HEK293 (cell line): ENCODE data around the gene NT5DC4.

Experiments
- ATF2 ChIP-seq: fragments of 450-650 bp; formaldehyde crosslinking; IDR thresholded peaks from 2 replicates; pipeline ENCODE4 v1.5.1; 2016; ENCODE audit warnings: missing biosample characterization, missing genetic modification characterization, low read depth
- CTCF ChIP-seq: fragments of 450-650 bp; formaldehyde crosslinking; IDR thresholded peaks from 2 replicates; pipeline ENCODE4 v1.5.1; 2016; ENCODE audit warnings: missing biosample characterization, missing genetic modification characterization
- PBX3 ChIP-seq: sonication (generic); formaldehyde crosslinking; IDR thresholded peaks from 2 replicates; pipeline ENCODE4 v1.8.1; 2022; ENCODE audit warnings: mild to moderate bottlenecking, moderate library complexity, missing genetic modification reagents
- ZFP37 ChIP-seq: fragments of 450-650 bp; formaldehyde crosslinking; IDR thresholded peaks from 2 replicates; pipeline ENCODE4 v1.5.1; 2016; ENCODE audit warnings: missing biosample characterization, missing genetic modification characterization
- ZNF274 ChIP-seq, 2 experiments: fragments of 200-500 bp in 1 of 2; fragments of 450-650 bp in 1 of 2; sonication (Bioruptor generic) in 1 of 2; formaldehyde crosslinking in 1 of 2; IDR thresholded peaks; 2 replicates each; pipeline versions ENCODE4 v1.5.1 to v1.6.1; 2014 to 2016; ENCODE audit warnings: borderline replicate concordance in 1 of 2, inconsistent platforms in 1 of 2, low read length in 1 of 2, missing biosample characterization in 1 of 2, missing genetic modification characterization in 1 of 2
- ZSCAN4 ChIP-seq: fragments of 450-650 bp; formaldehyde crosslinking; IDR thresholded peaks from 2 replicates; pipeline ENCODE4 v1.5.1; 2017; ENCODE audit warnings: missing biosample characterization, missing genetic modification characterization
- TF ChIP-seq, protein P1 (sequence below): fragments of 450-650 bp; formaldehyde crosslinking; optimal IDR thresholded peaks from 2 replicates; pipeline ENCODE3; 2016; ENCODE audit warnings: missing biosample characterization, mild to moderate bottlenecking, missing genetic modification characterization
- TF ChIP-seq, protein P2 (sequence below): fragments of 450-650 bp; formaldehyde crosslinking; IDR thresholded peaks from 2 replicates; pipeline ENCODE4 v1.5.1; 2016; ENCODE audit warnings: missing biosample characterization, missing genetic modification characterization

- TF ChIP-seq ZSCAN4 (no peak), PBX3 (no peak), ATF2 (tag by site-specific recombination) (no peak), CTCF (tag by site-specific recombination) (no peak), ZNF274 (IDR thresholded peaks at IDR 0.05; ENCODE audit: low read length) (no peak), ZNF274 (tag by site-specific recombination; IDR thresholded peaks at IDR 0.05; ENCODE audit: borderline replicate concordance) (no peak), ZFP37 (no peak)
- TF ChIP-seq, protein P1, sequence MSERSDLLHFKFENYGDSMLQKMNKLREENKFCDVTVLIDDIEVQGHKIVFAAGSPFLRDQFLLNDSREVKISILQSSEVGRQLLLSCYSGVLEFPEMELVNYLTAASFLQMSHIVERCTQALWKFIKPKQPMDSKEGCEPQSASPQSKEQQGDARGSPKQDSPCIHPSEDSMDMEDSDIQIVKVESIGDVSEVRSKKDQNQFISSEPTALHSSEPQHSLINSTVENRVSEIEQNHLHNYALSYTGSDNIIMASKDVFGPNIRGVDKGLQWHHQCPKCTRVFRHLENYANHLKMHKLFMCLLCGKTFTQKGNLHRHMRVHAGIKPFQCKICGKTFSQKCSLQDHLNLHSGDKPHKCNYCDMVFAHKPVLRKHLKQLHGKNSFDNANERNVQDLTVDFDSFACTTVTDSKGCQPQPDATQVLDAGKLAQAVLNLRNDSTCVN (tag by site-specific recombination), result no peak
- TF ChIP-seq, protein P2, sequence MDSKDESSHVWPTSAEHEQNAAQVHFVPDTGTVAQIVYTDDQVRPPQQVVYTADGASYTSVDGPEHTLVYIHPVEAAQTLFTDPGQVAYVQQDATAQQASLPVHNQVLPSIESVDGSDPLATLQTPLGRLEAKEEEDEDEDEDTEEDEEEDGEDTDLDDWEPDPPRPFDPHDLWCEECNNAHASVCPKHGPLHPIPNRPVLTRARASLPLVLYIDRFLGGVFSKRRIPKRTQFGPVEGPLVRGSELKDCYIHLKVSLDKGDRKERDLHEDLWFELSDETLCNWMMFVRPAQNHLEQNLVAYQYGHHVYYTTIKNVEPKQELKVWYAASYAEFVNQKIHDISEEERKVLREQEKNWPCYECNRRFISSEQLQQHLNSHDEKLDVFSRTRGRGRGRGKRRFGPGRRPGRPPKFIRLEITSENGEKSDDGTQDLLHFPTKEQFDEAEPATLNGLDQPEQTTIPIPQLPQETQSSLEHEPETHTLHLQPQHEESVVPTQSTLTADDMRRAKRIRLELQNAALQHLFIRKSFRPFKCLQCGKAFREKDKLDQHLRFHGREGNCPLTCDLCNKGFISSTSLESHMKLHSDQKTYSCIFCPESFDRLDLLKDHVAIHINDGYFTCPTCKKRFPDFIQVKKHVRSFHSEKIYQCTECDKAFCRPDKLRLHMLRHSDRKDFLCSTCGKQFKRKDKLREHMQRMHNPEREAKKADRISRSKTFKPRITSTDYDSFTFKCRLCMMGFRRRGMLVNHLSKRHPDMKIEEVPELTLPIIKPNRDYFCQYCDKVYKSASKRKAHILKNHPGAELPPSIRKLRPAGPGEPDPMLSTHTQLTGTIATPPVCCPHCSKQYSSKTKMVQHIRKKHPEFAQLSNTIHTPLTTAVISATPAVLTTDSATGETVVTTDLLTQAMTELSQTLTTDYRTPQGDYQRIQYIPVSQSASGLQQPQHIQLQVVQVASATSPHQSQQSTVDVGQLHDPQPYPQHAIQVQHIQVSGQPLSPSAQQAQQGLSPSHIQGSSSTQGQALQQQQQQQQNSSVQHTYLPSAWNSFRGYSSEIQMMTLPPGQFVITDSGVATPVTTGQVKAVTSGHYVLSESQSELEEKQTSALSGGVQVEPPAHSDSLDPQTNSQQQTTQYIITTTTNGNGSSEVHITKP, result no peak
These were observed 66.5 kb downstream of the NT5DC4 start for GRCh38 chr2:112787294-112787693.
